ENCODE results near the gene CAMTA1.

CAMTA1 gene

GRCh38 chr1:7299329-7299799 is 514.1 kb downstream of the CAMTA1 start (continued):
- TF ChIP-seq PRDM10 (tag by site-specific recombination; IDR thresholded peaks at IDR 0.05) (peak; percentile 72), ZNF423 (tag by site-specific recombination; IDR thresholded peaks at IDR 0.05) (peak; percentile 65), ZNF366 (tag by site-specific recombination; conservative IDR thresholded peaks at IDR 0.05) (peak; percentile 4; the same call in 1 of the 2 replicates), ZIC2 (tag by site-specific recombination; IDR thresholded peaks at IDR 0.05) (peak; percentile 97), ZNF639 (tag by site-specific recombination; IDR thresholded peaks at IDR 0.05) (peak; percentile 50; the same call in 1 of the 2 replicates), ZNF600 (tag by site-specific recombination; IDR thresholded peaks at IDR 0.05) (peak; percentile 98), ZBTB8A (tag by site-specific recombination; IDR thresholded peaks at IDR 0.05) (peak; percentile 51; the same call in 1 of the 2 replicates), ZNF670 (tag by site-specific recombination; IDR thresholded peaks at IDR 0.05; ENCODE audit: low read depth) (no peak), ZNF645 (tag by site-specific recombination; IDR thresholded peaks at IDR 0.05) (no peak), INSM2 (tag by site-specific recombination; IDR thresholded peaks at IDR 0.05) (peak; percentile 96), ZEB2 (tag by site-specific recombination; IDR thresholded peaks at IDR 0.05) (peak; percentile 93), MYNN (tag by site-specific recombination; IDR thresholded peaks at IDR 0.05; ENCODE audit: borderline replicate concordance) (no peak), ZNF391 (tag by site-specific recombination; IDR thresholded peaks at IDR 0.05; ENCODE audit: borderline replicate concordance, low read depth) (peak; percentile 78; the same call in 1 of the 2 replicates), KLF8 (tag by site-specific recombination; IDR thresholded peaks at IDR 0.05) (peak; percentile 35; the same call in 1 of the 2 replicates), PRDM6 (tag by site-specific recombination; IDR thresholded peaks at IDR 0.05) (peak; percentile 85), ZNF24 (tag by site-specific recombination; IDR thresholded peaks at IDR 0.05) (peak; percentile 80), ZSCAN30 (tag by site-specific recombination; IDR thresholded peaks at IDR 0.05) (peak; percentile 84; the same call in 1 of the 2 replicates), ZNF629 (tag by site-specific recombination; IDR thresholded peaks at IDR 0.05) (peak; percentile 89)

All from HEK293 (cell line).